Suprapubic skin (tissue), 4 donors: ENCODE data around the gene FAM81A. TPM values are rescaled to one million over a fixed set of nuclear protein-coding genes. Genes with fewer than 3 reads are reported as not detected.

Experiments used
- DNase-seq, 2 donors: peaks; one replicate each; pipeline ENCODE4 v3.0.0-alpha.2; 2019; ENCODE audit warnings: low spot score in 2 of 2
- H3K27ac ChIP-seq: fragments of 200-600 bp; sonication (generic); one replicate; pipeline ENCODE4 v1.5.1; 2019
- H3K27me3 ChIP-seq: fragments of 200-600 bp; sonication (generic); one replicate; pipeline ENCODE4 v1.5.1; 2019
- H3K36me3 ChIP-seq: fragments of 200-600 bp; sonication (generic); one replicate; pipeline ENCODE4 v1.5.1; 2019
- H3K4me1 ChIP-seq: fragments of 200-600 bp; sonication (generic); one replicate; pipeline ENCODE4 v1.5.1; 2019
- H3K4me3 ChIP-seq: fragments of 200-600 bp; sonication (generic); one replicate; pipeline ENCODE4 v1.5.1; 2019; ENCODE audit warnings: mild to moderate bottlenecking
- H3K9me3 ChIP-seq: fragments of 200-600 bp; sonication (generic); one replicate; pipeline ENCODE4 v1.5.1; 2019
- EP300 ChIP-seq: sonication (generic); formaldehyde crosslinking; IDR thresholded peaks from one replicate; pipeline ENCODE4 v1.6.1; 2017; ENCODE audit warnings: antibody characterized with exemption
- POLR2A ChIP-seq, 2 donors: fragments of 450-650 bp; IDR thresholded peaks; one replicate each; pipeline ENCODE4 v1.6.1; 2017; ENCODE audit warnings: antibody characterized with exemption in 2 of 2, mild to moderate bottlenecking in 2 of 2, moderate library complexity in 2 of 2
- POLR2AphosphoS5 ChIP-seq, 3 donors: sonication (generic); formaldehyde crosslinking; IDR thresholded peaks; one replicate each; pipeline ENCODE4 v1.6.1; 2017; ENCODE audit warnings: antibody characterized with exemption in 3 of 3
- WGBS: methylation state at CpG from one replicate; pipeline ENCODE4 v1.1.5; 2018; 5-methylcytosine and 5-hydroxymethylcytosine counted together
- total RNA-seq, 4 donors: library from RNA; depleted of rRNA; stranded (reverse); fragments of >200 nt; gene quantifications; one replicate each; pipeline ENCODE4 v1.1.0, GENCODE V29; 2016
- TF ChIP-seq, protein P1 (sequence below), 2 donors: fragments of 200-600 bp in 1 of 2; fragments of 450-650 bp in 1 of 2; sonication (generic) in 1 of 2; IDR thresholded peaks; one replicate each; pipeline ENCODE4 v1.5.1; 2016 to 2019; ENCODE audit warnings: antibody characterized with exemption in 2 of 2, mild to moderate bottlenecking in 1 of 2, moderate library complexity in 1 of 2

Gene FAM81A
- total RNA-seq, 4 donors from 2014 or later: 0.79 to 7.8 (median 1.8) TPM

DNA sequence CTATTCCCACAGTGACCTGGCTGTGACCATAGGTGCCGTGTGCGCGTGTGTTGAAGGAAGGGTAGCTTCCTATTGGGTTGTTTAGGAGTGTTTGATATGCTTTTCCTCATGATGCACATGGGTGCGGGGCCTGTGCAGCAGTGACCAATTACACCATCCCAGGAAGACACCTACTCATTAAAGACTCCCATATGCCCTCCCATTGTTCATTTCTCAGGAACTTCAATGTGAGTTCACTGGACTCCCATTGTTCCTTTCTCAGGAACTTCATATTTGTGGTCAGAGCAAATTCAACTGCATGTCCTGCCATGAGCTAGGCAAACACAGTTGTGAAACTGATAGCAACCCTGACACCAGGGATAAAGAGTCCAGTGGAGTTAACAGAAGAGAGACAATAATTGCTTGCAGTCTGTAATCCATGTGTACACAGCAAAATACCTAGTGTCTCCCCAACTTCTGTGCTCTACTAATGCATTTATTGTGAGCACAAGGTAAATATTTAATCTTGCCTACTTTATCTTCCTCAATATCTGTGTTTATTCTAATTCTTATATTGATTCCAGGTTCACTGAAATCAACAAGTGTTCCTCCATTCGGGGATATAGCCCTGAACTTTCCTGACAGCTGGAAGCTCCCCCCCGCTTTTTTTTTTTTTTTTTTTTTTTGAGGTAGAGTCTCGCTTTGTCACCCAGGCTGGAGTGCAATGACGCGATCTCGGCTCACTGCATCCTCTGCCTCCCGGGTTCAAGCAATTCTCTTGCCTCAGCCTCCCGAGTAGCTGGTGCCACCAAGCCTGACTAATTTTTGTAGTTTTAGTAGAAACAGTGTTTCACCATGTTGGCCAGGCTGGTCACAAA is 116.1 kb downstream of the FAM81A start:
- 91% methylated on average over 12 of the region's 12 CpGs for WGBS
- Histone ChIP-seq H3K4me3 (no peak overlapping the region), H3K9me3 (no peaks in the 10 kb centered on the region), H3K36me3 (no peaks in the 10 kb centered on the region), H3K27ac (no peak overlapping the region), H3K27me3 (no peaks in the 10 kb centered on the region), H3K4me1 (no peaks in the 10 kb centered on the region)
- no peak for DNase-seq
- no peak for TF ChIP-seq POLR2A (IDR thresholded peaks at IDR 0.05)

DNA sequence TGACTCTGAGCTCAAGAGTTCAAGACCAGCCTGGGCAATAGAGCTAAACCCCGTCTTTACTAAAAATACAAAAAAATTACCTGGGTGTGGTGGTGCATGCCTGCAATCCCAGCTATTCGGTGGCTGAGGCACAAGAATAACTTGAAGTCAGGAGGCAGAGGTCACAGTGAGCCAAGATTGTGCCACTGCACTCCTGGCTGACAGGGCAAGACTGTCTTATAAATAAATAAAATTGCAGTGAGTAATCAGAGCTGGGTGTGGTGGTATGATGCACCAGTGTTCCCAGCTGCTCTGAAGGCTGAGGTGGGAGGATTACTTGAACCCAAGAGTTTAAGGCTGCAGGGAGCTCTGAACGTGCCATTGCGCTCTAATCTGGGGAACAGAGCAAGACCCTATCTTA is 117.7 kb downstream of the FAM81A start:
- Histone ChIP-seq H3K9me3 (no peaks in the 10 kb centered on the region), H3K4me3 (no peak overlapping the region), H3K27ac (no peak overlapping the region), H3K27me3 (no peaks in the 10 kb centered on the region), H3K36me3 (no peaks in the 10 kb centered on the region), H3K4me1 (no peaks in the 10 kb centered on the region)
- TF ChIP-seq, protein P1, sequence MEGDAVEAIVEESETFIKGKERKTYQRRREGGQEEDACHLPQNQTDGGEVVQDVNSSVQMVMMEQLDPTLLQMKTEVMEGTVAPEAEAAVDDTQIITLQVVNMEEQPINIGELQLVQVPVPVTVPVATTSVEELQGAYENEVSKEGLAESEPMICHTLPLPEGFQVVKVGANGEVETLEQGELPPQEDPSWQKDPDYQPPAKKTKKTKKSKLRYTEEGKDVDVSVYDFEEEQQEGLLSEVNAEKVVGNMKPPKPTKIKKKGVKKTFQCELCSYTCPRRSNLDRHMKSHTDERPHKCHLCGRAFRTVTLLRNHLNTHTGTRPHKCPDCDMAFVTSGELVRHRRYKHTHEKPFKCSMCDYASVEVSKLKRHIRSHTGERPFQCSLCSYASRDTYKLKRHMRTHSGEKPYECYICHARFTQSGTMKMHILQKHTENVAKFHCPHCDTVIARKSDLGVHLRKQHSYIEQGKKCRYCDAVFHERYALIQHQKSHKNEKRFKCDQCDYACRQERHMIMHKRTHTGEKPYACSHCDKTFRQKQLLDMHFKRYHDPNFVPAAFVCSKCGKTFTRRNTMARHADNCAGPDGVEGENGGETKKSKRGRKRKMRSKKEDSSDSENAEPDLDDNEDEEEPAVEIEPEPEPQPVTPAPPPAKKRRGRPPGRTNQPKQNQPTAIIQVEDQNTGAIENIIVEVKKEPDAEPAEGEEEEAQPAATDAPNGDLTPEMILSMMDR (IDR thresholded peaks at IDR 0.05): no peak
- 70% methylated on average over 4 of the region's 4 CpGs for WGBS
- DNase-seq: no peak

DNA sequence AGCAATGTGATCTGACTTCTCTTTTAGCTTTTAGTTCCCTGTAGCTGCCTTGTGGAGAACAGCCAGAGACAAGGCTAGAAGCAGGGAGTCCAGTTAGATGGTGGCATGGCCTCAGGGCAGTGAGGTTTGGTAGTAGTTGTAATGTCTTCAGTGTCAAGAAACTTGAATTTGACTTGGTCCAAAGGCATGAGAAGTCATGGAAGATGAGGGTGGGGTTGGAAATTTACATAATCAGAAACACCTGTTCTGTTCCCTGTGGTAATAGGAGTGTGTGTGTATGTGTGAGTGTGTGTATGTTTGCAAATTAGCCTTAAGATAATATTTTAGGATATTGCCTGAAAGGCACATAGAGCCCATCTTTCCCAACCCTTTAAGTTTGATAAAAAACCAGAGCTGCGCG is 118.4 kb downstream of the FAM81A start:
- WGBS: 86% methylated on average over 2 of the region's 2 CpGs
- Histone ChIP-seq H3K4me3 (no peak overlapping the region), H3K4me1 (no peaks in the 10 kb centered on the region), H3K27me3 (no peaks in the 10 kb centered on the region), H3K9me3 (no peaks in the 10 kb centered on the region), H3K36me3 (no peaks in the 10 kb centered on the region), H3K27ac (no peak overlapping the region)
- no peak for TF ChIP-seq EP300
- no peak for DNase-seq

DNA sequence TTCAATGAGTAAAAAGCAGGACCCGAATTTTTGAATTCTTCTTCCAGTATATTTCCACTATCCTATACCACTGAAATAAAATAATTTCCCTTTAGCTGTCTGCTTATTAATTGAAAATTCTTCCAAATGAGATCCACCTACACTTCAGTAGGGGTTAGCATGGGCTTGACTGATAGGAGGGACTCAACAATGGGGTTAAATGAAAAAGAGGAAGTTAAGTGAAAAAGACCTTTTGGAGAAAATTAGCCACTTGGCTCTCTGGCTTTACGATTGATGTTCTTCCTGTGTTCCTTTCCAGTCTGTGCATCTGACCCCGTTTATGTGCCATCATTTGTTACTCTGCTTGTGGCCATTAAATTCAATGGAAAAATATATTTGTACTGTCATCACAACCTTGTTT is 119.6 kb downstream of the FAM81A start:
- Histone ChIP-seq H3K9me3 (no peaks in the 10 kb centered on the region), H3K27ac (no peak overlapping the region), H3K27me3 (no peaks in the 10 kb centered on the region), H3K36me3 (no peaks in the 10 kb centered on the region), H3K4me3 (no peak overlapping the region), H3K4me1 (no peaks in the 10 kb centered on the region)
- WGBS: 65% methylated on average over 3 of the region's 3 CpGs
- DNase-seq: no peak
- TF ChIP-seq, protein P1 (IDR thresholded peaks at IDR 0.05): no peak
- TF ChIP-seq POLR2A (IDR thresholded peaks at IDR 0.05) (no peak), EP300 (no peak), POLR2AphosphoS5 (IDR thresholded peaks at IDR 0.05) (no peak)

DNA sequence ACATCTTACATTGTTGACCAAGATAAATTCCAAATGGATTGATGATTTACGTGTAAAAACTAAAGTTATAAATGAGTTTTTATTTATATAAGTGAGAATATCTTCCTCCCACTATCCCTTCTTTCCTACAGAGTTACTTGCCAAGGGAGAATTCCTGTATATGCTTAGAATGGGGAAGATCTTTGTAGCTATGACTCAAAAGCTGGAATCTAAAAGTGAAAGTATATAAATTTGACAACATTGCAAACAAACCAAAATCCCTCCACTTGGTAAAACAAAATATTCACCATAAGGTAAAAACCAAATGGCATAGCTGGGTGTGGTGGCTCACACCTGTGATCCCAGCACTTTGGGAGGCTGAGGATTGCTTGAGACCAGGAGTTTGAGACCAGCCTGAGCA is 120.9 kb downstream of the FAM81A start:
- Histone ChIP-seq H3K4me3 (no peak overlapping the region), H3K9me3 (no peaks in the 10 kb centered on the region), H3K27me3 (no peaks in the 10 kb centered on the region), H3K36me3 (no peaks in the 10 kb centered on the region), H3K27ac (no peak overlapping the region), H3K4me1 (no peaks in the 10 kb centered on the region)
- no peak for TF ChIP-seq POLR2A (IDR thresholded peaks at IDR 0.05)
- no peak for TF ChIP-seq POLR2AphosphoS5 (IDR thresholded peaks at IDR 0.05)
- TF ChIP-seq, protein P1 (IDR thresholded peaks at IDR 0.05): no peak
- TF ChIP-seq EP300: no peak
- DNase-seq: no peak
- WGBS: 79% methylated on average over 1 of the region's 1 CpG

DNA sequence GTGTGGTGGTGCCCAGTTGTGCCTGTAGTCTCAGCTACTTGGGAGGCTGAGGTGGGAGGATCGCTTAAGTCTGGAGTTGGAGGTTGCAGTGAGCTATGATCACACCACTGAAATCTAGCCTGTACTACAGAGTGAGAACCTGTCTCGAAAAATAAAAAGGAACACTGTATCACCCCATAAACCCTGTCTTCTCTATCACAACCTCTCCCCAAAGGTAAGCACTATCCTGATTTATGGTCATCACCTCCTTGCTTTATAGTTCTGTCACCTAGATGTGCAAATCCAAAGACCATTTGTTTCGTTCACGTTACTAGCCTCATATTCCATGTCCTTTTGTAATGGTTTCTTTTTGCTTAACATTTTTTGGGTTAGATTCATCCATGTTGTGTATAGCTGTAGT is 123.6 kb downstream of the FAM81A start:
- Histone ChIP-seq H3K27ac (no peak overlapping the region), H3K4me1 (no peaks in the 10 kb centered on the region), H3K4me3 (no peak overlapping the region), H3K27me3 (no peaks in the 10 kb centered on the region), H3K36me3 (no peaks in the 10 kb centered on the region), H3K9me3 (no peaks in the 10 kb centered on the region)
- TF ChIP-seq POLR2AphosphoS5 (IDR thresholded peaks at IDR 0.05) (no peak), POLR2A (IDR thresholded peaks at IDR 0.05) (no peak), EP300 (no peak)
- WGBS: 95% methylated on average over 4 of the region's 4 CpGs
- DNase-seq: no peak
